ENCODE results near the gene TMEM150B.

GRCh38 chr19:55264531-55264930 lies 60.6 kb downstream of the TMEM150B start:
- no peak for TF ChIP-seq POLR2A (IDR thresholded peaks at IDR 0.05)
- TF ChIP-seq, protein P1, sequence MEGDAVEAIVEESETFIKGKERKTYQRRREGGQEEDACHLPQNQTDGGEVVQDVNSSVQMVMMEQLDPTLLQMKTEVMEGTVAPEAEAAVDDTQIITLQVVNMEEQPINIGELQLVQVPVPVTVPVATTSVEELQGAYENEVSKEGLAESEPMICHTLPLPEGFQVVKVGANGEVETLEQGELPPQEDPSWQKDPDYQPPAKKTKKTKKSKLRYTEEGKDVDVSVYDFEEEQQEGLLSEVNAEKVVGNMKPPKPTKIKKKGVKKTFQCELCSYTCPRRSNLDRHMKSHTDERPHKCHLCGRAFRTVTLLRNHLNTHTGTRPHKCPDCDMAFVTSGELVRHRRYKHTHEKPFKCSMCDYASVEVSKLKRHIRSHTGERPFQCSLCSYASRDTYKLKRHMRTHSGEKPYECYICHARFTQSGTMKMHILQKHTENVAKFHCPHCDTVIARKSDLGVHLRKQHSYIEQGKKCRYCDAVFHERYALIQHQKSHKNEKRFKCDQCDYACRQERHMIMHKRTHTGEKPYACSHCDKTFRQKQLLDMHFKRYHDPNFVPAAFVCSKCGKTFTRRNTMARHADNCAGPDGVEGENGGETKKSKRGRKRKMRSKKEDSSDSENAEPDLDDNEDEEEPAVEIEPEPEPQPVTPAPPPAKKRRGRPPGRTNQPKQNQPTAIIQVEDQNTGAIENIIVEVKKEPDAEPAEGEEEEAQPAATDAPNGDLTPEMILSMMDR (IDR thresholded peaks at IDR 0.05): no peak

Measured in adrenal gland (tissue), 5 donors.